NCI-H345 treated with DMSO at 0.1 percent for 48 hours (cell line): ENCODE data around the gene NTRK1.

ENCODE experiments used
- DNase-seq: peaks from one replicate; lab custom pipeline; 2025; ENCODE audit not compliant: unreplicated experiment; lab: John Stamatoyannopoulos, UW

The NTRK1 gene

DNA sequence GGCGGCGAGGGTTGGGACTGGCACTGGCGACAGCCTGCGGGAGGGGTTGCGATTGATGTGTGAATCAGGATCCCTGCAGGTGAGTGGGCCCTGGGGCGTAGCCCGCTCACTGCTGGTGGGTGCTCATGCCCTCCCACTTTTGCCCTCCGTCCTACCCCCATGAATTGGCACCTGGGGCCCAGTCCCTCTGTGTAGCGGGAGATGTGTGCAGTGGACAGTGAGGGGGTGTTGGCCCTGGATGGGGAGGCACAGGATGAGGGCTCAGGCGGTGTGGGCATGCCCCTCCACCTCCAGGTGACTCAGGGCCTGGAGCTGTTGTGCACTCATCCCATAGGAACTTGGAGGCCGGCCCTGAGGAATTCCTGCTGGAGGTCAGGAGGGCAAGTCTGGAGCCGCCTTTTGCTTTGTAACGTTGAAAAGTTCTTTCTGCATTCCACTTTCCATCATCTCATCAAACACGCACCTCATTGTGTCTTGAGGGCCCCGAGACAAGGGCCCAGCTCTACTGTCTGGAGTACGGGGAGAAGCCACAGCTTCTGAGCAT is 35.9 kb downstream of the NTRK1 start:
- DNase-seq = no peak

GRCh38 chr1:156897078-156897825 is 36.6 kb downstream of the NTRK1 start:
- DNase-seq = no peak

DNA sequence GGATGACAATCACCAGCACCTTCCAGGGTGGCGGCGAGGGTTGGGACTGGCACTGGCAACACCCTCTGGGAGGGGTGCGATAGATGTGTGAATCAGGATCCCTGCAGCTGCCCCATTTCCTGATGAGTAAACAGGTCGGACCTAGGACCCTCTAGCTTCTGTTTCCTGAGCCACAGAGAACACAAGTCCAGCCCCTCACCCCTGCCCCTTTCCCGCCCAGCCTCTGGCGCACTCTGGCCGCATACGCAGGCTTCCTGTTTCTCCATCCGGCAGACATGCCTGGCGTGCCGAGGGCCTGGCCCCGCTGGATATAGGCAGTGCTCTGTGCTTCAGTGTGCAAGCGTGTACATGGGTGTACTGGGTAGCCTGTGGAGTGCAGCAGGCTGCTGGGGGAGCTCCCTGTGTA is 37.5 kb downstream of the NTRK1 start:
- no peak for DNase-seq

- DNase-seq = no peak
Measured at GRCh38 chr1:156898971-156899664, 38.5 kb downstream of the NTRK1 start.

GRCh38 chr1:156899956-156900718 is 39.5 kb downstream of the NTRK1 start:
- no peak for DNase-seq

GRCh38 chr1:156900896-156901589 is 40.4 kb downstream of the NTRK1 start:
- no peak for DNase-seq

DNA sequence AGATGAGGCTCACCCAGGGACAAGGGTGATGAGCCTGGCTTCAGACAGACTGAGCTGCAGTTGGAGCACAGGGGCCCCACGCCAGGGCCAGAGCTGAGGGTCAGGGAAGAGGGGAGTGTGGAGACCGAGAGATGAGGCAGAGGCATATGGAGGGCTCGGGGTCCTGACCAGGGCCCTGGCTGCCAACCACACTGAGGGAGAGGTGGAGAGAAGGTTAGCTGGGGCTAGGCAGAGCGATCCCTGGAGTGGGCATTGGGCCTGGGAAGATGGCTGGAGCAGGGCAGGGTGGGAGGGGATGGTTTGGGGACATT is 40.9 kb downstream of the NTRK1 start:
- DNase-seq = no peak

- DNase-seq = no peak
Measured at GRCh38 chr1:156901966-156902915, 41.6 kb downstream of the NTRK1 start.

DNA sequence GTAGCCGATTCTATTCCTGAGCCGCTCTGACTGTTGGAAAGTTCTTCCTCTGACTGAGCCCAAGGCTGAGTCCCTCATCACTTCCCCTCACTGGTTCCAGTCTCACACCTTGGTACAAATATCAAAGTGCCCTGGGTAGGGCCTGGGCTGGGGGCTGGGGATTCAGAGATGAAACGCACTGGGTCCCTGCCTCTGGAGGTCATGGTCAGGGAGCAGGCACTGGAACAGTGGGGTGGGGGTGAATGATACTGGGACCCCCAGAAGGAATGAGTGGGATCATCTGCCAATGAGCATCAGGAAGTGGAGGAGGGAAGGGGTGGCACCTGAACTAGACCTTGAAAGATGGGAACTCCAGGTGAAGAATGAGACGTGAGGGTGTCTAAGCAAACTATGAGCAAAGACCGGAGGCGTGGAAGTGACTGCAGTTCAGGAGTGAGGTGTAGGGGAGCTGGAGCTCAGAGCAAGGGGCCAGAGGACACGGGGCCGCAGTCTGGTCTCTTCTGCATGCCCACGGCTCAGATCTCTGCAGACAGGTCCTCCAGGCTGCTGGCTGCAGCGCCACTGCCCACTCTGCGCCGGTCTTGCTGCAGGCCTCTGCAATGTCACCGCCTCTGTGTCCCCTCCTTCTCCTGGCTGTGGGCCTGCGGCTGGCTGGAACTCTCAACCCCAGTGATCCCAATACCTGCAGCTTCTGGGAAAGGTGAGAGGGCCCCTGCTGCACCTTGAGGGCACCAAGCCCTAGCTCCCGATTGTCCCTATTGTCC is 42.8 kb downstream of the NTRK1 start:
- DNase-seq = no peak

- DNase-seq = no peak
Measured at GRCh38 chr1:156904187-156904959, 43.7 kb downstream of the NTRK1 start.

- no peak for DNase-seq
Measured at GRCh38 chr1:156905176-156905575, 44.5 kb downstream of the NTRK1 start.

DNA sequence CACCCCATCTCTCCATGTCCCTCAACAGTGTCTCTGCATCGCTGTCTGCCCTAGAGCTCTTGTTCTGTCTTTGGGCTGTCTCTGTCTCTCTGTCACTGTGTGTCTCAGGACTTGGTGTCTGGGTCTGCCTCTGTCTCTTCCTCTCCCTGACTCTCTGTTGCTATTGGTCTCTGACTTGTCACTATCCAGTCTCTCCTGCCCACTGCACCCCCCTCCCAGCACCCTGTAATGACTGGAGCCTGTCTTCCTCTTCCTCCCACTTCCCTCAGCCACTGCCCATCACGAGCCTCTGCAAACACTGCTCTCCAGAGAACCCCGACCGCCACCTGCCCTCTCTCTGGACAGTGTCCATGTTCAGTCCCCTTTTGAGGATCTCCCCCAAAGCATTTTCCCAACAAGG is 45.0 kb downstream of the NTRK1 start:
- no peak for DNase-seq

DNA sequence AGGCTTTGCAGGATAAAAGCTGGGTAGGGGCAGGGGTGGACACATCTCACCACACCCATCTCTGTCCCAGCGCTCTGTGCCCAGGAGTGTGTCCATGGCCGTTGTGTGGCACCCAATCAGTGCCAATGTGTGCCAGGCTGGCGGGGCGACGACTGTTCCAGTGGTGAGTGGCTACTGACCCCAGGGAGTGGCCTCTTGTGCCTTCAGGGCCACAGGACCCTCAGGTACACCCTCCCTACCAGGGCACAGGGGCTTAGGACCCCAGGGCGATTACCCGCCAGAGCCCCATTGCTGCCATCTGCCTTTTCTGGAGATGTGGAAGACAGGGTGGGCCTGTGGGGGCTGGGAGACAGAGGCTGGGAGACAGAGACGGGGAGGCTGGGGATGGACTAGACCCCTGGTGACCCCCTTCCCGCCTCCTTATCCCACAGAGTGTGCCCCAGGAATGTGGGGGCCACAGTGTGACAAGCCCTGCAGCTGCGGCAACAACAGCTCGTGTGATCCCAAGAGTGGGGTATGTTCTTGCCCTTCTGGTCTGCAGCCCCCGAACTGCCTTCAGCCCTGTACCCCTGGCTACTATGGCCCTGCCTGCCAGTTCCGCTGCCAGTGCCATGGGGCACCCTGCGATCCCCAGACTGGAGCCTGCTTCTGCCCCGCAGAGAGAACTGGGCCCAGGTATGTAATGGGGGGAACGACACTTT is 45.7 kb downstream of the NTRK1 start:
- no peak for DNase-seq

DNA sequence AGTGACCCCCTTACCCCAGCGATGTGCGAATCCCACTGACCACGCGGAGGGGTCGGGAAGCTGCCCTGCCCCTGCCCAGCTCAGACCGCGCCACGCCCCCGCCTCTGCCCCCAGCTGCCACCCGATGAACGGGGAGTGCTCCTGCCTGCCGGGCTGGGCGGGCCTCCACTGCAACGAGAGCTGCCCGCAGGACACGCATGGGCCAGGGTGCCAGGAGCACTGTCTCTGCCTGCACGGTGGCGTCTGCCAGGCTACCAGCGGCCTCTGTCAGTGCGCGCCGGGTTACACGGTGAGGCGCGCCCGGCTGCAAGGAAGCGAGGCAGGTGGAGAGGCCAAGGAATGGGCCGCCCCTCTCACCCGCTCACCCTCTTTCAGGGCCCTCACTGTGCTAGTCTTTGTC is 47.9 kb downstream of the NTRK1 start:
- no peak for DNase-seq

DNA sequence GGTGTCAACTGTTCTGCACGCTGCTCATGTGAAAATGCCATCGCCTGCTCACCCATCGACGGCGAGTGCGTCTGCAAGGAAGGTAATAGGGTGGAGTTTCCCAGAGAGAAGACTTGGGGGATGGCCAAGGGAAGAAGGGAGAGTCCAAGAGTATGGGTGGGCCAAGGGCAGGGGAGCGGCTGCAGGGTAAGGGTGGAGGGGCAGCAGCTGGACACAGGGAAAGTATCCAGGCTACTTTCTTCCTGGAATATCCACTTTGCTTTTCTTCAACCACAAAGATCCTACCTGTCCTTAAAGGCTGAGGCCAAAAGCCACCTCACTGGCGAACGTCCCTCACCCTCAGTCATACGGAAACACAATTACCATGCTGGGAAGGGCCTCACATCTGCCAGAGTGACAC is 48.3 kb downstream of the NTRK1 start:
- no peak for DNase-seq

DNA sequence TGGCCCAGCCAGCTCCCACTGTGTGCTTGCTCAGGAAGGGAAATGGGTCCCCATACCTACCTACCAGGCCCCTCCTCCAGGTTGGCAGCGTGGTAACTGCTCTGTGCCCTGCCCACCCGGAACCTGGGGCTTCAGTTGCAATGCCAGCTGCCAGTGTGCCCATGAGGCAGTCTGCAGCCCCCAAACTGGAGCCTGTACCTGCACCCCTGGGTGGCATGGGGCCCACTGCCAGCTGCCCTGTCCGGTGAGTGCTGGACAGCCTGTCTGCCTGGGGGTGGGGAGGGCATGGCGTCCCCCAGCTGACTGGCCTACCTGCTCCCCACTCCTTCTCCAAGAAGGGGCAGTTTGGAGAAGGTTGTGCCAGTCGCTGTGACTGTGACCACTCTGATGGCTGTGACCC is 49.0 kb downstream of the NTRK1 start:
- no peak for DNase-seq

DNA sequence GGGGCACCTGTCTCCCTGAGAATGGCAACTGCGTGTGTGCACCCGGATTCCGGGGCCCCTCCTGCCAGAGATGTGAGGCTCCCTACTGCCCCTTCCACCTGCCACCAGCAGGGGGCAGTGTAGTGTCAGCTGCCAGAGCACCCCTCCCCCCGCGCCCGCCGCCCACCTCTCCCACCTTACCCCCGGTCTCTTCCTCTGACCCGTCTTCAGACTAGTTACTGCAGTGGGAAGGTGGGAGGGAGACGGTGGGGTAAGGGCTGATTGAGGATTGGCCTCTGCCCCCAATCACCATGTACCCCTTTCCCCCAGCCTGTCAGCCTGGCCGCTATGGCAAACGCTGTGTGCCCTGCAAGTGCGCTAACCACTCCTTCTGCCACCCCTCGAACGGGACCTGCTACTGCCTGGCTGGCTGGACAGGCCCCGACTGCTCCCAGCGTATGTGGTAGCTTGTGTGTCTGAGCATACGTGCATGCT is 49.7 kb downstream of the NTRK1 start:
- DNase-seq = no peak
